ENCODE results near the gene CACNA1B.

DNA sequence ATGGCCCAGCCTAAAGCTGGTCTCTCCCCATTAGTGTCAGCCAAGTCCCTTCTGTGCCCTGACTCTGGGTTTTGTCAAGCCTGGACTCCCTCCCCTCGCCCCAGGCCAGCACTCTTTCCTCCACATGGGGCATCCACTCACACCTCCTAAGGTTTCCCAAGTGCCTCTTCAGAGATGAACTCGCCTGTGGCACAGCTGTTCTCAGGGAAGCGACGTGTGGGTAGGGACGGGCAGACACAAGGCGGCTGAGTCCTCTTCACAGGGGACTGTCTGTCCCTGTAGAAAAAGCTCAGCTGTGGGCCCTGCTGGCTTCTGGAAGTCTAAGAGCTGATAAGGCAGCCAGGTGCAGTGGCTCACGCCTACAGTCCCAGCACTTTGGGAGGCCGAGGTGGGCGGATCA lies 78.5 kb downstream of the CACNA1B start:
- no peak for TF ChIP-seq POLR2AphosphoS5 (IDR thresholded peaks at IDR 0.05; ENCODE audit: low read depth, low read length)
- no peak for TF ChIP-seq POLR2A (IDR thresholded peaks at IDR 0.05; ENCODE audit: low read depth, low read length)
- TF ChIP-seq TAF1 (IDR thresholded peaks at IDR 0.05; ENCODE audit: low read depth, low read length), result no peak

Measured in GM12891 (cell line).